HTR-8/SVneo (cell line): Measurements from ENCODE around the gene DLK2.
"Not testable (repeated sequence)": the region's sequence is repeated elsewhere in the genome, so short reads cannot be mapped to it uniquely, and the experiment has no call there.

Experiments used
- DNase-seq: peaks from one replicate; pipeline ENCODE4 v3.0.0; 2011; ENCODE audit warnings: low spot score, mixed read lengths; ENCODE audit not compliant: insufficient read length
- FAIRE-seq: peaks from 2 replicates; lab custom pipeline; 2011; peaks lifted over from hg19 to GRCh38; lab: Jason Lieb, UNC

Gene DLK2

DNA sequence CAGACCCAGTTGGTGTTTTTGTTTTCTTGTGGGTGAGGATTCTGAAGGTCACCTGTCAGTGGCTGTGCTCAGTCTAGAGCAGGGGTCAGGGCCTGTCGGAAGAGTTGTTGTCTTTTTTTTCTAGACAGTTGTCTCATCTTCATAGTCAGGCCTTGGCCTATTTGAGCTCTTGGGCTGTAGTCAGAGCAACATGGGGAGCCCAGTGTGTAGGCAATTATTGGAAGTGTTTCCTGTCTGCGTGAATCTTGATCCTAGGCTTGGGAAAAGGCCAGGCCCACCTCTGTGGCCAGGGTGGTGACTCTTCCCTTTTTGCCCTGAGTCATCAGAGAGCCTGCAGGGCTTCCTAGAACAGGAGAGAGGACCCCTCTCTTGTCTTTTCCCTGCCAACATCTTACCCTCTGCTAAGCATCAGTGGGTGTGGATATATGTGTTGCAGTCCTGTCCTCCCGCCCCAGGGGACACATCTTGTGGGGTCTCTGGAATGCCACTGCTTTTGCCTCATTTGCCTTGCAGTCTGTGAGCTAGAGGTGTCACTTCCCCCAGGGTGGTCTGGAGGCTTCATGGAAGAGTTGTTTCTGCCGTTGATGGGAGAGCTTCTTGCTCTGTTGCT lies 33.4 kb upstream of the DLK2 start:
- DNase-seq, result no peak
- no peak for FAIRE-seq

DNA sequence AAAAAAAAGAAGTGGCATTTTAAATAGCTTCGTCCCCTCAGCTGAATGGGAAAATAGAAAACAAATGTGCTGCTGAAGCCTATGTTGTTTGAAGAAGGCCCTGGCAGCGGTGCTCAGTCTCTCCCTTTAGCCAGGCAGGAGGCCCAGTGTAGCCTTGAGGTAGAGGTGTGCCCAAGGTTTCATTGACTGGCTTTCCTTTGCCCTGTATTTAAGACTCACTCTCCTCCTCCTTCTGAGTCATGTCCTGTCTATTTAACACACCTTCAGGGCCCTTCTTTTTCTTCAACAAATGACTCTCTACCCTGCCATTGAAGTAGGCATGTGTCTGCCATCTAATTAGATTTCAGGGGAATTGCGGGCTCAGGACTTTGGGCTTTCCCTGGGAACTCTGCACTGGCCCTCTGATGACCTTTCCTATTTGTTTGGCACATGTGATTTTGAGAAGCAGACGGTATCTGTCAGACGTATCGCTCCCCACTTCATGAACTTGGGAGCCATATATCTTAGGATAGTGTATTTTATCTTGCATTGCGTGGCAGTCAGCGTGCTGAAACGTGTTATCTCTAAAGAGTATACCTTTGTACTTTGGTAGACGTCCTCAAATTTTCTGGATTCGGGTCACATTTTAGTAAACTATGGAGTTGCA lies 26.4 kb upstream of the DLK2 start:
- FAIRE-seq, result no peak
- DNase-seq, result no peak

DNA sequence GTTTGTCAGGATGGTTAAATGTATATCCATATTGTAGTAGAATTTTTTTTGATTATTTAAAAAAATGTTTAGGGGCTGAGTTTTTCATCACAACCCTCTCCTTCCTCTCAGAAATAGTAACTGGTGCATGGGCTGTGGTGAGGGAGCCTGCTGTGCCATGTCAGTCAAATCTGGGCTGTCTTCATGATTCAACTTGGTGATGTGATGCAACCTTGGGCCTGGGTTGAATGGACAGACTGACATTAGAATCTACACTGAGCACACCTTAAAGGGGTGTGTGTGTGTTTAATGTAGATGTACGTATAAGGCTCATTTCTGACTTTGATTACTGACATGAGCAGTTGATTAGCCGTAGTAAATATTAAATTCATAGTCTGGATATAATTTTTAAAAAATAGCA lies 25.7 kb upstream of the DLK2 start:
- no peak for DNase-seq
- FAIRE-seq, result no peak

DNA sequence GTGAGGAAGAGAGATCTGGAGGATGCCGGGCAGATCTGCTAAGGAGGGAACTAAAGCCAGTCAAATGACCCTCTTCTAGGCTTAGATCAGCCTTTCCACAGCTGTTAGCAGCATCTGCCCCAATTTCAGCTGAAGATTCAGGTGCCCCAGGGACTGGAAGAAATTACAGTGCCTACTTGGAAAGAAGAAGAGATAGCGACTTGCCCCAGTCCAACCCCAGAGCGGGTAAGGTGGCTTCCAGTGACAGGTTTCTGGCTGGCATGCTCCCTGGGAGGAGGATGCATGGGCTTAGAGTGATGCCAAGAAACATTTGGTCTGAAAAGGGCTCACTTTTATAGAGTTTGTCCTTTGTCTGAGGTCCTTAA lies 22.6 kb upstream of the DLK2 start:
- FAIRE-seq, result no peak
- DNase-seq, result no peak

DNA sequence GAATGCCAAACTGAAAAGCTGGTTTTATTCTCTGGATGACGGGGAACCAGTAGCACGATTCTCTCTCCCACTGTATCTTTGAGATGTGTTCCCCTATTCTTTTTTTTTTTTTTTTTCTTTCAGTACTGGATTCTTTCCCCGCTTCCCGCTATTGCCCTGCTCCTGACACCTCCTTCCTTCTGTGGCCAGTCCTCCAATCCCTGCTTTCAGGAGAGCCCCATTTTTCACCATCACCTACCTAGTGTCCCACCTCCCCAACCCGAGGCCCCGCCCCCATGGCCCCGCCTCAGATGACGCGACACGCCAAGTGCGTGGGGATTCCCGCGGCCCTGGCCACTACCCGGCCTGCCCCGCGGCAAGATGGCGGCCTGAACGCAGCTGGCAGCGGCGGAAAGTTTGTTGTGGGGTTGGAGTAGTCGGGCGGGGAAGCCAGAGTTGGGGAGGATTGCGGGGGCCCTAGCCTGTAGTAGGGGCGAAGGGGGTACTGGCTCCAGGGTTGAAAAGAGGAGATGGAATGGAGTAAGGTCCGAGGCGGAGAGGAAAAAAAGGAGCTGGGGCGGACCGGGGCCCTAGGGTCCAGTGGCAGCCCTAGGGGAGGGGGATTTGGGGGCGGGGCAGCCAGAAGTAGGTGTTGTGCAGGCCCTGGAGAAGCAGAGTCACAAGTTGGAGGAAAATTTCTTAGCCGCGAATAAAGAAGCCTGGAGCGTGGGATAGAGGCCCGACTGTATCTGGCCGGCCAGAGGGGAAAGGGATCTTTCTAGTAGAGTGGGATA lies 22.1 kb upstream of the DLK2 start, which contains the start of gene TJAP1:
TSS of gene TJAP1 (plus strand) at position 336 of the 773 bp plus-strand sequence. CDS start 21,432 bp downstream, outside the sequence.
- peak; percentile 95 for DNase-seq
- peak; percentile 98 for FAIRE-seq

DNA sequence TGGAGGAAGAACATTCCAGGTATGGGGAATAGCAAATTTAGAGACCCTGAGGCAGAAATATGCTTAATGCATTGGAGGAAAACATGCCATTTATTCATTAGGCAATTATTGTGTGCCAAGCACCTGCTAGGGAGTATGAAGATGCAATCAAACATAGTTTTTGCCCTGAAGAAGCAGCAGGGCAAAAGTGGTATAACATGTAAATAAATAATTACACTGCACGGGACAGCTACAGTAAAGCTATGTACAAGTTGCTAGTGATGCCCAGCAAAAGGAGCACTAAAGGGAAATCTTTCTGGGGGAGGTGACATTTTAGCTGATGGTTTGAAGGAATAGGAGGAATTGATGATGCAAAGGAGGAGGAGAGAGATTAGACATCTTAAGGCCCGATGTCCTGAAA lies 21.4 kb upstream of the DLK2 start:
- no peak for FAIRE-seq
- DNase-seq, result no peak

DNA sequence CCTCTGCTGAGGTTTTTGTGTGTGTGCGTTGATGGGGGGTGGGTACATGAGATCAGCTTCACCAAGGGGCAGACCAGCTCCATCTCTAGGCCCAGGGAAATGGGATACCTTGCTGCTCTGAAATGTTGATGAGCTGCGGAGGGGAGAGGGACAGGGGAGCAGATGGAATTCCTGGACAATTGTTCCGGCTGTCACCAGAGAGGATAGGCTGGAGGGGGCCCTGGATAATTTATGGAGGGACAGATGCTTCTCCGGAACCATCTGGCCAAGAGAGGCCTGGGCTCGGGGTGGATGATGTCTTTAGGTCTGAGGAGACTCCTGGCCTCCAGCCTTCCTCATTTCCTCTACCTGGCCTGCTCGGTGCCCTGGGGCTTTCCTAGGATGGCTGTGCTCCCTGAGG lies 20.2 kb upstream of the DLK2 start:
- DNase-seq, result no peak
- FAIRE-seq, result no peak

DNA sequence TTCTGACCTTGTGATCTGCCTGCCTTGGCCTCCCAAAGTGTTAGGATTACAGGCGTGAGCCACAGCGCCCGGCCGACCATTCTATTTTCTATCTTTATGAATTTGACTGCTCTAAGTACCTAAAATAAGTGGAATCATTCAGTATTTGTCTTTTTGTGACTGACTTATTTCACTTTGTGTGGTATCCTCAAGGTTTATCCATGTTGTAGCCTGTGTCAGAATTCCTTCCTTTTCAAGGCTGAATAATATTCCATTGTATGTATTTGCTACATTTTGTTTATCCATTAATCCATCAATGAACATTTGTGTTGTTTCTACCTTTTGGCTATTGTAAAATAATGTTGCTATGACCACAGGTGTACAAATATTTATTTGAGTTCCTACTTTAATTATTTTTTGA lies 17.2 kb upstream of the DLK2 start:
- DNase-seq (no peak), FAIRE-seq (no peak)

DNA sequence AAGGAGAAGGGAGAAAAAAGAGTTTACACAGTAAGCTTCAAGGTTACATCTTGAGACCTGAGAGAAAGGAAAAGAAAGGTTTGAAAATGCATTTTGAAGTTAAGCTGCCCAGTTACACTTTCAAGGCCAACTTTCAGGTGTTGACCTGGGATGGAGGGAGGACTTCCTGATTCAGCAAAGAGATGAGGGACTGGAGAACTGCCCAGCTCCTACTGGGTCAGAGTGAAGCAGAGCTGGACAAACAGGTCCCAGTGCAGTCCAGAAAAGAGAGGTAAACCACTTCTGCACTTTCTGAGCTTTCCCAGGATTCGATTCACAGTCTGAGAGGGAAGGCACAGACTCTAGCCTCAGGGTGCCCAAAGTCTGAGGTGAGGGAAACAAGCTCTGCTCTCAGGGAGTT lies 16.1 kb upstream of the DLK2 start:
- DNase-seq (no peak), FAIRE-seq (no peak)

DNA sequence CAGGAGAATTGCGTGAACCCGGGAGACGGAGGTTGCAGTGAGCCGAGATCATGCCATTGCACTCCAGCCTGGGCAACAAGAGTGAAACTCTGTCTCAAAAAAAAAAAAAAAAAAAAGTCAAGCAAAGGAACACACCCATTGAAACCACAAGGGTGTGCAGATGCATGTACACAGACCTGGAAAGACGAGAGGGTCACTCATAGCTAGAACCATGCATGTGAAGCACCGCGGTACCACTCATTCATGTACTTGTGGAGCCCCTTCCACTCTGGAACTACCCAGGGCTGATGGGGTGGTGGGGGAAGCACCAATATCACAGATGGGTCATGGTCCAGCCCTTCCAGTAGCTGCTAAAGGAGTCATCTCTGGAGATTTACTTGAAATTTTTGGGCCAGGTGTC lies 14.6 kb upstream of the DLK2 start:
- DNase-seq (no peak), FAIRE-seq (no peak)

DNA sequence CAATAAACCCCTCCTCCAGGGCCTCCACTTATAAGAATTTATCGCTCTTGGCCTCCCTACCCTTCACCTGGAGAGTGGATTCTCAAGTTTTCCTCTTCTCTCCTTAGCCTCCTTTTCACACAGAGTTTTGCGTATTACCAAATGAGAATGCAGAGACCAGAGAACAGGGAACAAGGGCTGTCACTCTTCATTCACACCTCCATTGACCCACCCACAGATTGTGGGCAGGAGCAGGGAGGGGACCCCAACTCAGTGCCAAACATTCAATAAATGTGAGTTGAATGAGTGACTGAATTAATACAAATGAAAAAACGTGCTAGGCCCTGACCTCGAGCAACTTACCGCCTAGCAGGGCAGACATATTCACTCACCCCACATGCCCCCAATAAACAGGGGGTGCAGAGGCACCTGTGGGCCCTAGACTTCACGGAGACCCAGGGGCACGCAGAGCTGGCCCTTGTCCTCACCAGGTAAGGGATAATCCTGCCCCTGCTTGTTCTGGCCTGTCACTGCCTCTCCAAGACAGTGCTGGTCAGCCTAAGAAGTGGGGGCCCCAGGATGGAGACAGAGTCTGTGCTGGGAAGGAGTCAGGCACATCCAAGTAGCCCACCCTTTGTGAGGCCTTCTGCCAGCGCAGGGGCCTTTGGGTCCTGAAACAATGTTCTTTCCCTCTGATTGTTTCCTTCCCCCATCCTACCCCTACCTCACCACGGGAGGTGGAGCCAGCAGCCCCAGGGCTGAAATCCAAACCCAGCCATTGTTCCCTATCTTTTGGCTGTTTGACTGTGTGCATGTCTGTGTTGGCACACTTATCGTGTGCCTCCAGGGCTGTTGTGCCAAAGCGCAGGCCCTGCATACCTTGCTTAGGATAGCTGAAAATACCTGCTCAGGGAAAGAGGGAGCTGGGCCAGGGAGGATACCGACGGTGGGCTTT lies 13.7 kb upstream of the DLK2 start:
- FAIRE-seq, result peak; percentile 20

DNA sequence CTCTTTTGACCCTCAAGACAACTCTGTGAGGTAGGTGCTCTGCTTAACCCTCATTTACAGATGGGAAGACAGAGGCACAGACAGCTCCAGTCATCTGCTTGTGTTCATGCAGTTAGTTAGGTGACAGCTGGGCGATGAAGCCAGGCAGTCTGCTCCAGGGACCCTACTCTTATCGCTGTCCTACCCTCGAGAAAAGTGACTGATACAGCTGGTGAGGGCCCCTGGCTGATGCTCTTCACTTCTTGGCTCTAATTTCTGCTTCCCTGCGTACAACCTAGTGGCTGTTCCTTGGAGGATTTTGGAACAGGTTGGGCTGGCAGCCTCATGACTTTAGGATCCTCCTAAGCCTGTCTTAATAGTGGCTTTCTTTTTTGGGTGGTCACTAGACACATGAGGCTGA lies 12.9 kb upstream of the DLK2 start:
- no peak for FAIRE-seq
- no peak for DNase-seq

More for the DNA sequence above, 13.7 kb upstream of the DLK2 start:
- no peak for DNase-seq

DNA sequence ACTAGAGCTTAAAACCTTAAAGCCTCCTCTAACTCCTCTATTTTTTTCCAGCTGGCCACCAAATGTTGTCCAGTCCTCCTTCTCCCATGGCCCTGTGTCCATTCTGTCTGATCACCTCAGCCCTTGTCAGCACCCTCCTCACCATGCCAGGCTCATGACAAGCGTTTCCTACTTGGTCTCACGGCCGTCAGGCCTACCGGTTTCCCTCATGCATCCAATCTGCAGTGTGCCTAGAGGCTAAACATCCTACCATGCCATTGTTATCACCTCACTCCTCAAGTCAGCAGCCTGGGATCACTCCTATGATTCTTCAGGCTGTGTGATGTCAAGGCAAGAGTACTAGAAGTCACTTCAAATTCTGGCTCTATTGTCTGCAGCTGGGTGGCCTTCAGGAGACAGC lies 12.4 kb upstream of the DLK2 start:
- FAIRE-seq (no peak), DNase-seq (no peak)

DNA sequence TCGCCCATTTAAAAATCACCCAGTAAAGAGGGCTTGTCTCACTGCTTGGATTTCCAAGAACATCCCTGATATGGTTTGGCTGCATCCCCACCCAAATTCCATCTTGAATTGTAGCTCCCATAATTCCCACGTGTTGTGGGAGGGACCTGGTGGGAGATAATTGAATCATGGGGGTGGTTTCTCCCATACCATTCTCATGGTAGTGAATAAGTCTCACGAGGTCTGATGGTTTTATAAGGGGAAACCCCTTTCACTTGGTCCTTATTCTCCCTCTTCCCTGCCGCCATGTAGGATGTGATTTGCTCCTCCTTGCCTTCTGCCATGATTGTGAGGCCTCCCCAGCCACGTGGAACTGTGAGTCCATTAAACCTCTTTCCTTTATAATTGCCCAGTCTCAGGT lies 11.9 kb upstream of the DLK2 start:
- FAIRE-seq, DNase-seq: not testable (repeated sequence)

DNA sequence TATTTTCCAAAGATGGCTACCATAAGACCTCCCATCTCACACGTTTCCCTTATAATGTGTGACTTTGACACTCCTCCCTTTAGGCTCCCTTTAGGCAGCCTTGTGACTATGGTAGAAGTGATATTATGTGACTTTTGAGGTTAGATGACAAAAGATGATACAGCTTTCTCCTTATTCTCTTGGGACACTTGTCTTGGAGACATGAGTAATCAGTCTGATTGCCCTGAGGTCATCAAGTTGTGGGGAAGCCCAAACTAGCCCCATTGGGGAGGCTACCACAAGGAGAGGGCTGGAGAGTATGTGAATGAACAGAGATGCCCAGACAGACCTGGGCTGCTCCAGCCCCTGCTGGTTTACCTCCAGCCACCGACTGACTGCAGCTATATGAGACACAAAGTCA lies 10.6 kb upstream of the DLK2 start:
- DNase-seq, result no peak
- no peak for FAIRE-seq

DNA sequence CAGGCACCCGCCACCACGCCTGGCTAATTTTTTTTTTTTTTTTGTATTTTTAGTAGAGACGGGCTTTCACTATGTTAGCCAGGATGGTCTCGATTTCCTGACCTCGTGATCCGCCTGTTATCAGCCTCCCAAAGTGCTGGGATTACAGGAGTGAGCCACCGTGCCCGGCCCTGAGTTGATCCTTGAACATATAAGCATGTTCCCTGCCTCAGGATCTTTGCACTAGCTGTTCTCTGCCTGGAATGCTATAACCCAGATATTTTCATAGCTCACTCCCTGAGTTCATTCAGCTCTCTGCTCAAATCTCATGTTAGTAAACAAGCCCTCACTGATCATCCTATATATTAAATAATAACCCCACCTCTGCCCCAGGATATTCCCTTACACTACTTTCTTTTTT lies 9.0 kb upstream of the DLK2 start:
- DNase-seq, result no peak
- FAIRE-seq, result no peak

DNA sequence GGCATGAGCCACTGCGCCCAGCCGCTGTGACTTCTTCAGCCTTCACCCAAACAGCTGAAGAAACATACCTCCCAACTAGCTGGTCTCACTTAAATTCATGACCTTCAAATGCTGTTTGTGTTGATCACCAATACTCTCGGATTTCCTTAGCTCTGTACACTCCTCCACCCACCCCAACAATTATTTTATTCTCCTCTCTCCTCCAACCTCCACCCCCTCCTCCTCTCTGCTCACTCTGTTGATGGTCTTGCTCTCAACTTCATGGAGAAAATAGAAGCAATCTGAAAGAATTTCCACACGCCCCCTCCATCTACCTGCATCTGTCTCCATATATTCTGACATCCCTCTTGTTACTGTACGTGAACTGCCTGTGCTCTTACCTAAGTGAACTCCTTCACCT lies 6.6 kb upstream of the DLK2 start:
- DNase-seq, result no peak
- no peak for FAIRE-seq

DNA sequence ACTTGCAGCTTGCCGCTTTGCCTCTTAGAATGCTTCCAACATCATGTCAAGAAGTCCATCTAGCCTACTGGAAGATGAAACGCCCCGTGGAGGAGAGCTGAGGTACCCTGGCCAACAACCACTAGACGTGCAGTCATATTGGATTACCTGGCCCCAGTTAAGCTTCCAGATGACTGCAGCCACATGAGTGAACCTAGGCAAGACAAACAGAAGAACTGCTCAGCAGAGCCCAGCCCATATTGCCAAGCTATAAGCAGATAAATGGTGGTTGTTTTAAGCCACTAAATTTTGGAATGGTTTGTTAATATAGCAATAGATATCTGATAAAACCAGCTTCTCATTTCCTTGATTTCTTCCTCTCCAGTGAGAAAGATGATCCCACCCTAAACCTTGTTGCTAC lies 4.7 kb upstream of the DLK2 start:
- DNase-seq (no peak), FAIRE-seq (no peak)

DNA sequence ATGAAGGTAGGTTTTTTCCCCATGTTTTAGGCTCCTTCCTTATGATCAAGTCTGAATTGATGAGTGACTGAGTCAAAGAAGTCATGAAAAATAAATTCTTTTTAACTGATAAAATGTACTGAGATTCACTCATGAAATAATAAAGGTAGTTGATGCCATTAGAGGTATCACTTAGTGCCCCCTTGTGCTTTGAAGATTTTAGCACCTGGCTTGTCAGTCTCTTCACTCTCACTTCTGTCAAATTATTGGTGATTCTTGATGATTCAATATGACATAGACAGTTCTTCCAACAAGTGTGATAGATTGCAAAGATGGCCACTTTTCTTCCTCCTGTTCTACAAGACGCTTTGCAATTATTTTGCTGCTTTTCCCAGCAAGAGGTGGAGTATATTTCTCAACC lies 4.2 kb upstream of the DLK2 start:
- no peak for DNase-seq
- no peak for FAIRE-seq

DNA sequence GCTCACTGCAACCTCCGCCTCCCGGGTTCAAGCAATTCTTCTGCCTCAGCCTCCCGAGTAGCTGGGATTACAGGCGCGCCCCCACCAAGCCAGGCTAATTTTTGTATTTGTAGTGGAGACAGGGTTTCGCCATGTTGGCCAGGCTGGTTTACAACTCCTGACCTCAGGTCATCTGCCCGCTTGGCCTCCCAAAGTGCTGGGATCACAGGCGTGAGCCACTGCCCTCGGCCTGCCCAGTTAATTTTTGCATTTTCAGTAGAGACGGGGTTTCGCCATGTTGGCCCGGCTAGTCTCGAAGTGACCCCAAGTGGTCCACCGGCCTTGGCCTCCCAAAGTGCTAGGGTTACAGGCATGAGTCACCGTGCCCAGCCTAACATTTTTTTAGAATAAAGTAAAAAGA lies 2.8 kb upstream of the DLK2 start:
- FAIRE-seq, DNase-seq: not testable (repeated sequence)
